ENCODE results near the gene BCAN. TPM values are rescaled to one million over a fixed set of nuclear protein-coding genes. Genes with fewer than 3 reads are reported as not detected.
A peak's percentile ranks its signal among the peaks of the same experiment; 100 is the strongest.
"Not testable (repeated sequence)": the region's sequence is repeated elsewhere in the genome, so short reads cannot be mapped to it uniquely, and the experiment has no call there.

BCAN gene
- total RNA-seq (2014; rRNA removed): not detected in 2 replicates
- polyA plus RNA-seq (2012): 0.17 TPM

- DNase-seq (ENCODE audit: low read depth): no peak
Measured at GRCh38 chr1:156641761-156642264, at the start of gene BCAN. Gene BCAN (plus strand): TSS chr1:156642117. CDS start chr1:156646055, 3,938 bp downstream.

GRCh38 chr1:156592158-156592909 is 49.6 kb upstream of the BCAN start:
- DNase-seq (ENCODE audit: low read depth): no peak

- peak; percentile 72 for DNase-seq (ENCODE audit: low read depth)
Measured at GRCh38 chr1:156592910-156593660, 48.8 kb upstream of the BCAN start.

GRCh38 chr1:156593661-156593989 is 48.3 kb upstream of the BCAN start:
- DNase-seq (ENCODE audit: low read depth): no peak

GRCh38 chr1:156594190-156594589 is 47.7 kb upstream of the BCAN start:
- no peak for DNase-seq (ENCODE audit: low read depth)

GRCh38 chr1:156595016-156595415 is 46.9 kb upstream of the BCAN start:
- DNase-seq (ENCODE audit: low read depth): no peak

- DNase-seq (ENCODE audit: low read depth): no peak
Measured at GRCh38 chr1:156596426-156596825, 45.5 kb upstream of the BCAN start.

- no peak for DNase-seq (ENCODE audit: low read depth)
Measured at GRCh38 chr1:156598125-156598524, 43.8 kb upstream of the BCAN start.

- DNase-seq (ENCODE audit: low read depth): no peak
Measured at GRCh38 chr1:156598731-156599432, 43.0 kb upstream of the BCAN start.

GRCh38 chr1:156599811-156600210 is 42.1 kb upstream of the BCAN start:
- DNase-seq (ENCODE audit: low read depth): no peak

GRCh38 chr1:156600733-156601121 is 41.2 kb upstream of the BCAN start:
- DNase-seq (ENCODE audit: low read depth): no peak

GRCh38 chr1:156601122-156601830 is 40.6 kb upstream of the BCAN start, which contains the start of gene GPATCH4:
Gene GPATCH4 (minus strand): TSS chr1:156601479.
- DNase-seq (ENCODE audit: low read depth): peak; percentile 94

GRCh38 chr1:156601892-156602291 is 40.0 kb upstream of the BCAN start:
- no peak for DNase-seq (ENCODE audit: low read depth)

- no peak for DNase-seq (ENCODE audit: low read depth)
Measured at GRCh38 chr1:156602557-156602993, 39.3 kb upstream of the BCAN start.

- DNase-seq (ENCODE audit: low read depth): not testable (repeated sequence)
Measured at GRCh38 chr1:156607344-156607743, 34.6 kb upstream of the BCAN start.

- peak; percentile 71 for DNase-seq (ENCODE audit: low read depth)
Measured at GRCh38 chr1:156608036-156608674, 33.8 kb upstream of the BCAN start.

- no peak for DNase-seq (ENCODE audit: low read depth)
Measured at GRCh38 chr1:156608981-156609380, 32.9 kb upstream of the BCAN start.

GRCh38 chr1:156610072-156610471 is 31.8 kb upstream of the BCAN start:
- not testable (repeated sequence) for DNase-seq (ENCODE audit: low read depth)

- no peak for DNase-seq (ENCODE audit: low read depth)
Measured at GRCh38 chr1:156612666-156613065, 29.3 kb upstream of the BCAN start.

- DNase-seq (ENCODE audit: low read depth): no peak
Measured at GRCh38 chr1:156615946-156616345, 26.0 kb upstream of the BCAN start.

GRCh38 chr1:156616463-156616862 is 25.5 kb upstream of the BCAN start:
- DNase-seq (ENCODE audit: low read depth): peak; percentile 58

Data from LHCN-M2 (cell line).